Stimulated activated CD8-positive, alpha-beta memory T cell treated with anti-CD3 and anti-CD28 coated beads, Interleukin-4, amount 100 ng/mL, for 4 hours (primary cell): ENCODE results near the gene UROC1.

Experiments used
- DNase-seq, 2 donors: peaks; one replicate each; pipeline ENCODE4 v3.0.0-alpha.2; 2020; ENCODE audit warnings: low read depth in 2 of 2, low spot score in 1 of 2

UROC1 gene

GRCh38 chr3:126446301-126446700 is 71.3 kb downstream of the UROC1 start:
- DNase-seq = no peak

DNA sequence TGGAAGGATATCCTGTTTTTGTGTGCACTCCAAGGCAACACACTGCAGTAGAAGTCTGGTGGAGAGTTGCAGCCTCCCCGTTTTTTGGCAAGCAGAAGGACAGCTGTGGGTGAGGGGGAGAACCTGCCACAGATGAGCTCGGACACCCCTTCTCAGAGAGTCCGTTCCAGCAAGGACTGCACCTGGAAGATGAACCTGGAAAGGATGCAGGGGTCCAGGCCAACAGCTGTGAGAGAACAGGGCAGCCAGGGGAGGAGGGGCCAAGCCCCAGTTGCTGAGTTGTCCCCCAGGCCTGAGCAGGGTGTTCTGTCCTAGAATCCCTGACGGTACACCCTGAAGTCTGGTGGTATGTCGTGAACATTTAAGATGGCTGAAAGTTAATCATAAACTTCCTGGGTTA is 72.1 kb downstream of the UROC1 start:
- no peak for DNase-seq

GRCh38 chr3:126442856-126443242 is 74.7 kb downstream of the UROC1 start:
- DNase-seq = no peak

- DNase-seq = no peak
Measured at GRCh38 chr3:126442094-126442855, 75.3 kb downstream of the UROC1 start.

- no peak for DNase-seq
Measured at GRCh38 chr3:126441256-126441880, 76.2 kb downstream of the UROC1 start.

DNA sequence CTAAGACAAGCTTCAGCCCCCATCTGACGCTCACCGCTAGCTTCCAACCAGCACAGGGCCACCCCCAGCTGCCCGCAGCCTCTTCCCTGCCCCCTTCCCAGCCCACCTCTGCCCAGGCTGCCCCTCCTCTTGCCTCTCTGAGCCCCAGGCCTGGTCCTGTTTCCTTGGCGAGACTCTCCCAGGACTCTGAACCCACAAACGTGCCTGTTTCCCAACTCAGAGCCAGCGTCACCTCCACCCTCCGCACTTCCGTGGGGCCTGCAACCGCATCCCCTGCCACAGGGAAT is 76.9 kb downstream of the UROC1 start:
- DNase-seq = no peak

GRCh38 chr3:126439968-126440708 is 77.4 kb downstream of the UROC1 start:
- no peak for DNase-seq

GRCh38 chr3:126439346-126439967 is 78.1 kb downstream of the UROC1 start:
- no peak for DNase-seq

- DNase-seq = no peak
Measured at GRCh38 chr3:126438746-126439145, 78.8 kb downstream of the UROC1 start.

DNA sequence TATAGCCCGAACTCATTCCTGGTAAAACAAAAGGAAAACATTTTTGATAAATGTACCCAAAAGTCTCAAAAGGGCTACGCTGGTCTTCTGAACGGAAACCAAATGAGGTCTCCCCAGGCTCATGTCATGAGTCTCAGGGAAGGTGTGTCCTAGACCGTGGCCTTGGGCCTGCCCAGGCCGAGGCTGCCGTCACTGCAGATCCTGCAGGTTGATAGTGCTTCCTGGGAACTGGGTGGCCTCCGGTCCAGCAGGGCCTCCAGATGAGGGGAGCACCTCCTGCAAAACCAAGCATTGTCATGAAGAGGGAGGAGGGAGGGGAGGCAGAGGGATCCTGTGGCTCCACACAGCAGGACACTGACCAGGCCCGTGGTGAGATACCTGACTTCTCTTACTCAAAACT is 79.4 kb downstream of the UROC1 start:
- no peak for DNase-seq

DNA sequence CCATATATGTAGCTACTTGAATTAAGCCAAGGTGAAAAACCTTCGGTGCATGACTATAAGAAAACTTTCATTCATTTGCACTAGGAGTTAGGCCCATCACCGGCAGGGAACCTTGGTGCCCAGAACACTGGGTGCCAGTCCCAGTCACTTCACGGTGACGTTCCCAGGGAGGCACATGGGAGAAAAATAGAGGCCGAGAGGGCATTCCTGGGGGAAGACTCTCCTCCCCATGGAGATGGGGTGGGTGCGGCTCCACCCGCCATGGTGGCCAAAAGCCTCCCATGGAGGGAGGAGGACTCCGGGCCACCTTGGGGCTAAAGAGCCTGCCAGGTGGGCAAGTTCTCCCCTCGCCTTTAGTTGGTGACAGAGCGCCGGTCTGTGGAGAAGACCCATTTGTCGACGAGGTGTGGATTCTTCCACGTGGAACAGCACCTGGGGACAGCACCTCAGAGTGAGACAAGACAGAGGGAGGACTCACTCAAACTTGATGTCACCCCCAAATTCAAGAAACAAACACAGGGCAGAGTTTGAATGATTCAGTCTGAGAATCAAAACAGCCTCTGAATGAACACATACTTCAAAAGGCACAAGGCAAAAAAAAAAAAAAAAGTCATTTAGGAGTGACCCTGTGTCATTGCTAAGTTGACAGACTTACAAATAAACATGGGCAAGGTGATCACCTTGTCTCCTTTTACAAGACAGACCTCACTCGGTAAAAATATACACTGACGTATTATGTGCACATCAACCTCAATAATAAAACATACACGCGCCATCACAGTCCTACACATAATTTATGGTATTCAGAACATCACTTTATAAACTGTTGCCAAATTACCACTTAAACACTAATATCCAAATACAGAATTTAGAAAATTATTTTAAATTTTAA is 80.5 kb downstream of the UROC1 start:
- DNase-seq = no peak

GRCh38 chr3:126435456-126436315 is 81.9 kb downstream of the UROC1 start:
- DNase-seq = no peak

- DNase-seq = no peak
Measured at GRCh38 chr3:126434931-126435411, 82.6 kb downstream of the UROC1 start.

DNA sequence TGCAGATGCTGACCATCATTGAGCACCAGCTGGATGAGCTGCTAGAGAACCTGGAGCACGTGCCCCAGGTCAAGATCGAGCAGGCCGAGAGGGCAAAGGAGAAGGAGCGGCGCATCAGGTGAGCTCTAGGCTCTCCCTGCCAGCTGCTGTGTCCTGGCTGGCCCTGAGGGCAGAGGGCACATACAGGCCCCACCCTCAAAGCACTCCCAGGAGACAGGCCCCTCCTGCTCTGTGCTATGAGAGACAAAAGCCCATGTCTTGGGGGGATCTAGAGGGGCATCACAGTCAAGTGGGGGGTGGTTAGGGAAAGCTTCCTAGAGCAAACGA is 83.3 kb downstream of the UROC1 start:
- DNase-seq = no peak

GRCh38 chr3:126433496-126434263 is 83.9 kb downstream of the UROC1 start:
- no peak for DNase-seq

- DNase-seq = no peak
Measured at GRCh38 chr3:126433105-126433430, 84.5 kb downstream of the UROC1 start.

DNA sequence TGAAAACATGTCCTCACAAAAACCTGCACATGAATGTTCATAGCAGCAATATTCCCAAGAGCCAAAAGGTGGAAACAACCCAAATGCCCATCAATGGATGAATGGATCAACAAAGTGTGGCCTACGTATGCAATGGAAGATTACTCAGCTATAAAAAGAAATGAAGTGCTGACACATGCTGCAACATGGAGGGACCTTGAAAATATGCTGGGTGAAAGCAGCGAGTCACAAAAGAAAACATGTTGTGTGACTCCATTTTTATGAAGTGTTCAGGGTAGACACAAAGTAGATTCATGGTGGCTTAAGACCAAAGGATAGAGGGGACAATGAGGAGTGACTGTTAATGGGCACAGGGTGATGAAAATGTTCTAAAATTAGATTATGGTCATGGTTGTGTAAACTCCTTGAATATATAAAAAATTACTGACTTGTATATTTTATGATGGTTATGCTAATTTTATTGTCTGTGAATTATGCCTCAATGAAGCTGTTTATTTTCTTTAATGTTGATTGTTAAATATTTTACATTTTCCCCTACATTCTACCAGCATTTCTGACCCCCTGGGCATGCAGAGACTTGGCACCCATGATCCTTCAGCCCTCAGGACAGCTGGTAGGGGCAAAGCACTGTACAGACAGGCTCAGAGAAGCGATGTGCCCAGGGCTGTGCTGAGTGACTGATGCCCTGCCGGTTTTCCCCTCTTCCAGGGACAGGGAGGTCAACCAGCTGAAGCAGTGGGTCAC is 85.0 kb downstream of the UROC1 start:
- DNase-seq = no peak
